ENCODE data around the gene UGT3A2. TPM values are rescaled to one million over a fixed set of nuclear protein-coding genes. Genes with fewer than 3 reads are reported as not detected.

Gene UGT3A2, protein sequence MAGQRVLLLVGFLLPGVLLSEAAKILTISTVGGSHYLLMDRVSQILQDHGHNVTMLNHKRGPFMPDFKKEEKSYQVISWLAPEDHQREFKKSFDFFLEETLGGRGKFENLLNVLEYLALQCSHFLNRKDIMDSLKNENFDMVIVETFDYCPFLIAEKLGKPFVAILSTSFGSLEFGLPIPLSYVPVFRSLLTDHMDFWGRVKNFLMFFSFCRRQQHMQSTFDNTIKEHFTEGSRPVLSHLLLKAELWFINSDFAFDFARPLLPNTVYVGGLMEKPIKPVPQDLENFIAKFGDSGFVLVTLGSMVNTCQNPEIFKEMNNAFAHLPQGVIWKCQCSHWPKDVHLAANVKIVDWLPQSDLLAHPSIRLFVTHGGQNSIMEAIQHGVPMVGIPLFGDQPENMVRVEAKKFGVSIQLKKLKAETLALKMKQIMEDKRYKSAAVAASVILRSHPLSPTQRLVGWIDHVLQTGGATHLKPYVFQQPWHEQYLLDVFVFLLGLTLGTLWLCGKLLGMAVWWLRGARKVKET
- under 1 TPM; 0.35 to 0.79 TPM for total RNA-seq

DNA sequence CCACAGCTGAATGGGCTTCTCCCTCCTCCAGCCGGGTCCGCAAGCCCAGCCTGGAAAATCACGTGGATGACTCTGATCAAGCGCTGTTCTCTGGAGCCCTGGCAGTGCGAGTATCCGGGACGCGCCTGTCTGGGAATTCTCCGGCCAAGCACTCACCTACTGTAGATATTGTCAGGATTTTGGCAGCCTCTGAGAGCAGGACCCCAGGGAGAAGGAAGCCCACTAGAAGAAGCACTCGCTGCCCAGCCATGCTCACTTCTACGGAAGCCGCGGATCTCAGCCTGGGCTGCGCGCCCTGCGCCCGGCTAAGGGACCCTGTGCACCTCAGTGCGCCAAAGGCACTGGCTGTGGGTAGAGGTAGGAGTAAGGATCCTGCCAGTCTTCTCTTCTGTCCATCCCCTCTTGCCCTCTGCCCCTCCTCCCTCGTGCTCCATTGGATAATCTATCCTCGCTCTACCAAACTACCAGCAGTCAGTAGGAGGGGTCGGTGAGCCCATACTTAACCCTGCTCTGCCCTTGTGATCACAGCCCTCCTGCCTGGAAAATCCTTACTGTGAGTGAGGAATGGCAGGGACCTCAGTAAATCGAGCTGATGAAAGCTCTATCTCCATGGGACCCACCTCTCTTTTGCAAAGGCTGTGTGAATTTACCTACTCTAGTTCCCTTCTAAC, at the start of gene UGT3A2:
TSS of gene UGT3A2 (minus strand) at position 343 of the 671 bp plus-strand sequence. CDS start at position 250, 93 bp downstream.
- H3K27ac Mint-ChIP-seq: no peak within 1 kb of the TSS
- no peaks in the 10 kb centered on the region for H3K36me3 Mint-ChIP-seq
- H3K4me1 Mint-ChIP-seq: peaks cover 12% of the 10 kb centered on the region
- DNase-seq (no peak), ATAC-seq (no peak)
- H3K27me3 Mint-ChIP-seq: peaks cover 52% of the 10 kb centered on the region
- H3K9me3 Mint-ChIP-seq (ENCODE audit: low read depth): no peaks in the 10 kb centered on the region
- CTCF ChIA-PET: interaction anchor here (1.6 to 5.7 kb wide), 2 partner anchors 9 to 13 kb away, joined by 3 to 28 read pairs; no protein-coding TSS in a partner anchor
- H3K4me3 Mint-ChIP-seq: peak within 1 kb of the TSS; percentile 19

DNA sequence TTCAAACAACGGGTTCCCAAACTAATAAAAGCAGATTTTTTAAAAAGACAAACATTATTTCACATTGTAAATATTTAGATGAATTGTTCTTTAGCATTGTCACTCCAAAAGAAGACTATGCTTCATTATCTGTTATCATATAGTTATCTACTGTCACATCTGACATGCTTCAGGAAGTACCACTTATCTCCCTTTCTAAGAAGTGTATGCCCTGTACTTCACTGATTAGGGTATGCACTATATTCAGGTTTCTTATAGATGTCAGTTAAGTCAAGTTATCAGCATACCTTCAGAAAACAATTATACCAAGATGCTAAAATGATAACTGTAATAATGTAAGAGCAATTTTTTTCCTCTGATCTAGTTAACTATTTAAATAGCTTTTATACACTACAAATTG, 44.6 kb upstream of the UGT3A2 start:
- Mint-ChIP-seq H3K27ac (no peak overlapping the region), H3K4me3 (no peak overlapping the region), H3K27me3 (no peaks in the 10 kb centered on the region), H3K9me3 (ENCODE audit: low read depth) (no peaks in the 10 kb centered on the region), H3K36me3 (peaks cover 32% of the 10 kb centered on the region), H3K4me1 (no peaks in the 10 kb centered on the region)
- CTCF ChIA-PET: no interaction called here
- DNase-seq (no peak), ATAC-seq (no peak)

DNA sequence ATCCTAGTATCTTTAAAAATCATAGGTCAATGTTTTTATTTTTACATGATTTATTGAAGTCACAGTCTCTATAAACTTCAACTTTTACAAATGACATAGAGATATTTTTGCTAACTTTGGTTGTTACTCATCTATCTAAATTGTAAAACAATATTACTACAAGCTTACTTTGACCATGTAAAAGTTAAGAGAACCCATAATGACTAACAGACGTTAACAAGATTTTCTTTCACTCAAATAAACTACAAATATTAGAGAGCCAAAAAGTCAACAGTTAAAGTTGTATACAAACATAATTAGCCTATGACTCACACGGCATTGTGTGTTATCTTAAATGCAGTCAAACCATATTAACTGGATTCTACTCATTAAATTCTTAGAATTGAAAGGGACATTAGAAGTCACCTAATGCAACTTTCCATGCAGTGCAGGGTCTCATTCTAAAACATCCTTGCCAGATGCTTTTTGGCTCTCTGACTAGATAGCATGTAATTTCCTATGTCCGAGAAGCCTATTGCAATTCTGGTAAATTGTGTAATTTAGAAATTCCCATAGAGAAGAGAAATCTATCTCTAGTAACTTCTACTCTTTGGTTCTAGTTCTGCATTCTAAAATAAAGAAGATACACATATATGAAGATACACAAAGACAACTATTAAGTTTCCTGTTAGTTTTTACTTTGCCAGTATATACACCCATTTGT, 42.2 kb upstream of the UGT3A2 start:
- Mint-ChIP-seq H3K36me3 (peaks cover 34% of the 10 kb centered on the region), H3K27me3 (no peaks in the 10 kb centered on the region), H3K4me1 (no peaks in the 10 kb centered on the region), H3K9me3 (ENCODE audit: low read depth) (no peaks in the 10 kb centered on the region), H3K4me3 (no peak overlapping the region), H3K27ac (no peak overlapping the region)
- CTCF ChIA-PET: no interaction called here
- ATAC-seq (no peak), DNase-seq (no peak)

DNA sequence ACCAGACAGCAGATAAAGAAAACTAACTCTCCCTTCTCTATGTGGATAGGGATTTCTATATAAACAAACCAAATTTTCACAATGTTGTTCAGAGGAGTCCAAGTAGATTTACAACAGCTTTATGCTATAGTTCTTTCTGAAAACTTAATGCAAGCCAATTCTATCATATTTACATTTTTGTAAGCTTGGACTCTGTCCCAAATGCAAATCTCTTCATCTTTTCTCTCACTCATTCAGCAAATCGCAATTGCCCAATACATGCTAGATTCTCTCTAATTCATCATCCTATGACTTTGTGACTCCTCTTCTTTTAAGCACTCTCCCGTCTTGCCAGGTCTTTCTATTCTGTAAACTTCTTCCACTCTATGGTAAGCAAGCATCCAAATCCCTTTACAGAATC, 39.1 kb upstream of the UGT3A2 start:
- CTCF ChIA-PET: interaction anchor here (0.8 to 1.5 kb wide), 2 partner anchors 26 to 71 kb away, joined by 3 to 5 read pairs; no protein-coding TSS in a partner anchor
- Mint-ChIP-seq H3K9me3 (ENCODE audit: low read depth) (no peaks in the 10 kb centered on the region), H3K4me1 (no peaks in the 10 kb centered on the region), H3K27ac (no peak overlapping the region), H3K4me3 (no peak overlapping the region), H3K36me3 (peaks cover 37% of the 10 kb centered on the region), H3K27me3 (no peaks in the 10 kb centered on the region)
- no peak for ATAC-seq
- DNase-seq: no peak

DNA sequence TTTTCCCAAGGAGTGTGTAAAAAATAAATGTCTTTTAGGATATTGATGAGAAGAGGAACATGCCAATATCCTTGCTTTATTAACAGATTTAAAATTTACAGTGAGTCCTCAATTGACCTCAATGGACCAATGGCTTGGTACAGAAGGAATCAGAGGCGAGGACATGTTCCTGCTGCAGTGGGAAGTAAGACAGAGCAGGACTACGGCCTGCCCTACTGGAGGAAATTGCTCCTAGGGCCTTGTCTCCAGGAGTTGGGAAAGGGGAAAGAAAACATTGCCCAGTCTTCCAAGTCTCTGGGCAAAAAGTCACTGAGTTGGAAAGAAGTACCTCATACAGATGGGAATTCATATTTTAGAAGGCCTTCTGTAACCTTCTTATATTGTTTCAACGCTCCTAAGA, 33.1 kb upstream of the UGT3A2 start:
- no peaks in the 10 kb centered on the region for H3K4me1 Mint-ChIP-seq
- peaks cover 9% of the 10 kb centered on the region for H3K36me3 Mint-ChIP-seq
- DNase-seq (no peak), ATAC-seq (no peak)
- CTCF ChIA-PET: no interaction called here
- H3K9me3 Mint-ChIP-seq (ENCODE audit: low read depth): no peaks in the 10 kb centered on the region
- H3K27me3 Mint-ChIP-seq: no peaks in the 10 kb centered on the region
- no peak overlapping the region for H3K4me3 Mint-ChIP-seq
- H3K27ac Mint-ChIP-seq: no peak overlapping the region

DNA sequence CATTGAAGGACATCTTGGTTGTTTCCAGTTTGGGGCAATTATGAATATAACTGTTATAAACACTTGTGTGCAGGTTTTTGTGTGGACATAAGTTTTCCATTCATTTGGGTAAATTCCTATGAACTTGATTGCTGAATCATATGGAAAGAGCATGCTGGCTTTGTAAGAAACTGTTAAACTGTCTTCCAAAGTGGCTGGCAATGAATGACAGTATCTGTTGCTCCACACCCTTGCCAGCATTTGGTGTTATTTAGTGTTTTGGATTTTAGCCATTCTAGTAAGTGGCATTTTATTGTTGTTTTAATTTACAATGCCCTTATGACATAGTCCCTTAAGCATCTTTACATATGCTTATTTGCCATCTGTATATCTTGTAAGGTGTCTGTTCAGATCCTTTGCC, 29.8 kb upstream of the UGT3A2 start:
- Mint-ChIP-seq H3K36me3 (peaks cover 2% of the 10 kb centered on the region), H3K27me3 (no peaks in the 10 kb centered on the region), H3K27ac (no peak overlapping the region), H3K4me3 (no peak overlapping the region), H3K4me1 (no peaks in the 10 kb centered on the region), H3K9me3 (ENCODE audit: low read depth) (no peaks in the 10 kb centered on the region)
- ATAC-seq (no peak), DNase-seq (no peak)
- CTCF ChIA-PET: interaction anchor here (1.1 kb wide), 1 partner anchor 18 kb away, joined by 3 read pairs; no protein-coding TSS in a partner anchor

DNA sequence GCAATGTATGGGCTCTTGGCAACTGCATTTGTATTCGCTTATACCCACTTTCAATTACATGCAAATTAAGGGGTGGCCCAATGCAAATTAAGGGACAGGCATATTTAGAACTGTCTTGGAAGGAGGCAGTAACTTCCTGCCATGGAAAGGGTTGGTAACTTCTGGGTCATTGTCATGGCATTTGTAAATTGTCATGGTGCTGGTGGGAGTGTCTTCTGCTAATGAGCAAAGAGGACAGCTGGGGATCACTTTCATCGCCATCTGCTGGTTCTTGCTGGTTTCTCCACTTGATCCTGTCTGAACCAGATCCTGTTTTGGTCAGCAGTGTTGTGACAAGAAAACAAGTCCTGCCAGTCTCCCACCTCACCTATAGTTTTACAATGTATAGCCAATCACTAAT, 23.3 kb upstream of the UGT3A2 start:
- CTCF ChIA-PET: interaction anchor here (4.5 kb wide), 1 partner anchor 12 kb away, joined by 30 read pairs; no protein-coding TSS in a partner anchor
- no peak for DNase-seq
- H3K4me1 Mint-ChIP-seq: no peaks in the 10 kb centered on the region

DNA sequence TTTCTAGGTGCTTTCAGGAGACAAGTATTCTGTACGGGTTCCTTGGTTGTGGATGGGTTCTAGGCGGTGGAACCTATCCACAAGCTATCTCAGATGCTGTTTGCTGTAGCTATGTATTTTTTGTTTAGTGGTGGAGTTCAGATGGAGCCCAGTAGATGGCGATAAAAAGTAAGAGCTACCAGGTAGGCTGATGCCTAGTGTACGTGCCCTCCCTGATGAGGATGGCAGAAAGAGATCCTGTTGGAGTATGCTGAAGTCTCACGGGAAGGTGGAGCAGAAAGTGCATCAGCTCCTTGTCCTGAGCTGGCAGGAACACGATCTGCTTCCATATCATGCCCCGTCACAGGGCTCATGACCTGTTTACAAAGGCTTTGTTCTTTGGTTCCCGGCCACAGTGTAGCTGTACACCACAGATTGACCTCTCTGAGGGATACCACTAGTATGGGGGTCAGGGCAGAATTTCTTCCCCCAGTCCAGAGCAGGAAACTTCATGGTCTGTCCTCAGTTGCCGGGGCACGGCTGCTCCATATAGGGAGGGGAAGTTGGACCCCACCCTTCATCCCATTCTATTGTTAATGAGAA, 12.6 kb upstream of the UGT3A2 start:
- ATAC-seq (peak; percentile 86), DNase-seq (no peak)
- Mint-ChIP-seq H3K4me1 (no peaks in the 10 kb centered on the region), H3K9me3 (ENCODE audit: low read depth) (no peaks in the 10 kb centered on the region), H3K4me3 (no peak overlapping the region), H3K27me3 (peaks cover 54% of the 10 kb centered on the region), H3K36me3 (peaks cover 2% of the 10 kb centered on the region), H3K27ac (no peak overlapping the region)
- CTCF ChIA-PET: interaction anchor here (0.7 to 3.2 kb wide), 35 partner anchors 10 to 611 kb away, joined by 3 to 30 read pairs (median 4); partner anchors contain the start of genes LMBRD2, NADK2, RANBP3L and UGT3A2

More for the DNA sequence above, 23.3 kb upstream of the UGT3A2 start:
- ATAC-seq: peak; percentile 33
- H3K9me3 Mint-ChIP-seq (ENCODE audit: low read depth): peaks cover 4% of the 10 kb centered on the region
- H3K36me3 Mint-ChIP-seq: no peaks in the 10 kb centered on the region
- peaks cover 25% of the 10 kb centered on the region for H3K27me3 Mint-ChIP-seq
- no peak overlapping the region for H3K27ac Mint-ChIP-seq
- no peak overlapping the region for H3K4me3 Mint-ChIP-seq

DNA sequence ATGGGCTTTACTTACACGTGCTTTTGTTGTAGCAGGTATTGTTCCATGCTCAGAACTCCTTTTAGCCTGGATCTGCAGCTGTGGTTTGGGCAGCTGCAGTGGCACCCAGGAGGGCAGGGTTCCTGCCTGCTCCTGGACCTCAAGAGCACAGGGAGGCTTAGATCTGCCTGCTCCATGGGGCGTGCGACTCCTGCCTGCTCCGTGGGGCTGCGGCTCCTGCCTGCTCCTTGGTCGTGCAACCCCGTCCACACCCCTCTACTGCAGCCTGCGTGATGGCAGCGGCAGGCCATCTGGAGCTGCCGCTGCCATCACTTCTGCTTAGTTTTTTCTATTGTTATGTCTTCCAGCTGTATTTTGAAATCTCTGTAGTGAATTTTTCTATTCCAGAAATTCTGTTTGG, 11.7 kb upstream of the UGT3A2 start:
- Mint-ChIP-seq H3K27ac (no peak overlapping the region), H3K4me1 (peaks cover 6% of the 10 kb centered on the region), H3K4me3 (no peak overlapping the region), H3K27me3 (peaks cover 47% of the 10 kb centered on the region), H3K36me3 (no peaks in the 10 kb centered on the region), H3K9me3 (ENCODE audit: low read depth) (no peaks in the 10 kb centered on the region)
- DNase-seq: no peak
- ATAC-seq: no peak
- CTCF ChIA-PET: interaction anchor here (0.7 to 3.2 kb wide), 31 partner anchors 10 to 611 kb away, joined by 3 to 30 read pairs (median 4); partner anchors contain the start of genes LMBRD2, NADK2, RANBP3L and UGT3A2

DNA sequence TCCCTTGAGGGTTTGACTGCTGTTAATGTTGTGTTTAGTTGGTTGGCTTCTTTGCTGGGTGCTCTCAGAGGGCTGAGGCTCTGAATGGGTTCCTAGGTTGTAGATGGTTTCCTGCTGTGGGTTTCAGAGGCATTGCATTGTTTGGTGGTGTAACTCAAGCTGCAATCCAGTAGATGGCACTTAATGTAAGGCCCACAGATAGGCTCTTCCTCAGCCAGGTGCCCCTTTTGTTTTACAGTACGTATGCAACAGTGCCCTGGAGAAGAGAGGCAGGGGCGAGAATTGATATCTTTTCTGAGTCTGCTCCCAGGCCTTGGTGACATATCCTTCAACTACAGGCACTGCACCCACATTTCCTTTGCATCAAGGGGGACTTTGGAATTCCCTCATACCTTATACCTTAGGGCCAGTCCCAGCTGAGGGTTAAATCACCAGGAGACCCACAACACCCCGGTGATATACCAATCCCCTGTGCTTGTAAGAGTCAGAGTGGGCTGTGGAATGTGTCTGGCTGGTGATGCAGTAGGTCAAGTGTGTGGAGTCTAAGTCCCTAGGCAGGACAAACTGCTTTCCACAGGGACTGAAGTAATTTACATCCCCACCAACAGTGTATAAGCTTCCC, 7.0 kb upstream of the UGT3A2 start:
- Mint-ChIP-seq H3K4me1 (peaks cover 16% of the 10 kb centered on the region), H3K4me3 (no peak overlapping the region), H3K9me3 (ENCODE audit: low read depth) (no peaks in the 10 kb centered on the region), H3K36me3 (no peaks in the 10 kb centered on the region), H3K27ac (no peak overlapping the region), H3K27me3 (peaks cover 48% of the 10 kb centered on the region)
- CTCF ChIA-PET: interaction anchor here (0.7 to 2.5 kb wide), 6 partner anchors 8 to 347 kb away, joined by 3 to 7 read pairs (median 4); partner anchors contain the start of gene NADK2
- ATAC-seq (peak; percentile 83), DNase-seq (peak; percentile 49)

DNA sequence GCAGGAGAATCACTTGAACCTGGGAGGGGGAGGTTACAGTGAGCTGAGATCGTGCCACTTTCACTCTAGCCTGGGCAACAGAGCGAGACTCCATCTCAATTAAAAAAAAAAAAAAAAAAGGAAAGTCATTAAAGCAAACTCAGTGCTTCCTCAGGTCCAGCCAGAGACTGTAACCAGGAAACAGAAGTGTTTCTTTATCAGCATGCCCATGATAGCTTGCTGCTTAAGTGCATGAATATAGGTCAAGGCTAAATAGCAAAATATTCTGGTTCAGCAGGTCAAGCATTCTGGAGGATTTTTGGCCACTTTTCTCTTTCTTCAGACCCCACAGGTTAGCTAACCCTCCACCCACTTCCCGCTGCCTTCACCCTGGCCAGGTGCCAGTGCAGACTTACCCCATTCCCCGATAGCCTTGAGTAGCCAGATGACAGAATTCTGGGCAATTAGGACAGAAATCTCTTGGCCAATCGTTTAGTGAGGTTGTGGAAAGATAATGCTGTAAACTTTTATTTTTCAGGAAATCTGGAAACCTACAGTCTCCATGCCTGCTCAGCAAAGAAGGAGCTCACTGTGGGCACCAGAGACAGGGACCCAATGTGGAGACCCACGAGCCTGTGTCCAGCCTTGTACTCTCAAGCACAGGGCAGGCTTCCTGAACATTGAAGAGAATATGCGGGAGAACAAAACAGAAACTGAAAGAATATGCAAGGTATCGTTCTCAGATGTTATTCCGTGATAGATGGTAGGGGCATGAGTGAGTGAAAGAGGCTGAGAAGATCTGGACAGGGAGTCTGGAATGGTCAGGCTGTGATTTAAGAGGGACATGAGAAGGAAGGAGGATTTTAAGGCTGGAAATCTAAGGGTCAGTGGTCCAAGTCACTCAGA, 4.2 kb upstream of the UGT3A2 start:
- Mint-ChIP-seq H3K27ac (peak overlapping the region; percentile 62), H3K4me3 (peak overlapping the region; percentile 75), H3K36me3 (no peaks in the 10 kb centered on the region), H3K4me1 (peaks cover 21% of the 10 kb centered on the region), H3K9me3 (ENCODE audit: low read depth) (no peaks in the 10 kb centered on the region), H3K27me3 (peaks cover 45% of the 10 kb centered on the region)
- CTCF ChIA-PET: interaction anchor here (1.2 to 5.7 kb wide), 3 partner anchors 9 to 172 kb away, joined by 4 to 28 read pairs (median 4); partner anchors contain the start of genes LMBRD2 and NADK2
- ATAC-seq (peak; percentile 57), DNase-seq (no peak)

Data from activated CD8-positive, alpha-beta memory T cell treated with anti-CD3 and anti-CD28 coated beads, Interleukin-2, amount 10 ng/mL, durations not matched to agents 7 days and 5 days (primary cell).